ENCODE measurements around the gene MYL5.

DNA sequence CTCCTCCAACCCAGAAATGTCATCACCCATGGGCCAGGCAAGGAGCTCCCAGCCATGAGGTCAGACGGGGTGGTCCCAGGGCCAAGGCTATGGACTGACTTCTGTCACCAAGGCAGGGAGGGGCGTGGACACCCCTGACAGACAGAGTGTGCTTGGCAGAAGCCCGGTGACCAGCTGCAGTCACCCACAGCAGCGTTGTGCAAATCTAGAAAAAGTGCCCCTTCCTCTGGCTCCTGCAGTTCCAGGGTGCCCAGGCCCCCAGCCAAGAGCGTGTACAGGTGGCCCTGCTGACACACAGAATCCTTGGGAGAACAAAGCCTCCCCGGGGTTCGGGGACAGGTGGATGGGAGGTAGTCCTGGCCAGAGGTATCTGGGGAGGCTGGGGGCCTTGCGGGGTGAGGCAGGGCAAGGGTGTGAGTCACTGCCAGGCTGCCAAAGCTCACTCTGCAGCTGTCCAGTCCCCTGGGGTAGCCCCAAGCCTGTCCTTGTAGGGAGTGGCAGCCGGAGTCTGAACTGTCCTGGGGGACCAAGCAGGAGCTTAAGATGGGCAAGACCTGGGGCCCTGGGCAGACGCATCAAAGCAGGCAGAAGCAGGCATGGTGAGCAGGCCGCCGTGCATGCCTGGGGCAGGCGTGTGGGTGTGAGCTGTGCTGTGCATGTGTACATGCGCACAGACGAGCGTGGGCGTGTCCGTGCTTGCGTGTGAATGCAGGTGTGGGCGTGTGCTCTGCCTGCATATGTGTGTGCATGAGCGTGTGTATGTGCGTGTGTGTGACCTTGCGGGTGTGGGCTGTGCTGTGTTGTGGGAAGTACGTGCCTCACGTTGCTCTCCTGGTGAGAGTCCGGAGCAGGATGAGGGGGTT lies 3.3 kb downstream of the MYL5 start:
- TF ChIP-seq GATA2 (IDR thresholded peaks at IDR 0.05; ENCODE audit: low read depth, low read length) (no peak), GATA3 (IDR thresholded peaks at IDR 0.05; ENCODE audit: low read depth, low read length) (no peak)
